NCI-H1092 (cell line): Measurements from ENCODE around the gene CAMTA1.

Experiments used
- DNase-seq: peaks from one replicate; lab custom pipeline; 2025; lab: John Stamatoyannopoulos, UW

Gene CAMTA1

GRCh38 chr1:7388141-7388487 lies 602.9 kb downstream of the CAMTA1 start:
- peak; percentile 16 for DNase-seq

GRCh38 chr1:7388488-7389185 lies 603.4 kb downstream of the CAMTA1 start:
- peak; percentile 45 for DNase-seq

DNA sequence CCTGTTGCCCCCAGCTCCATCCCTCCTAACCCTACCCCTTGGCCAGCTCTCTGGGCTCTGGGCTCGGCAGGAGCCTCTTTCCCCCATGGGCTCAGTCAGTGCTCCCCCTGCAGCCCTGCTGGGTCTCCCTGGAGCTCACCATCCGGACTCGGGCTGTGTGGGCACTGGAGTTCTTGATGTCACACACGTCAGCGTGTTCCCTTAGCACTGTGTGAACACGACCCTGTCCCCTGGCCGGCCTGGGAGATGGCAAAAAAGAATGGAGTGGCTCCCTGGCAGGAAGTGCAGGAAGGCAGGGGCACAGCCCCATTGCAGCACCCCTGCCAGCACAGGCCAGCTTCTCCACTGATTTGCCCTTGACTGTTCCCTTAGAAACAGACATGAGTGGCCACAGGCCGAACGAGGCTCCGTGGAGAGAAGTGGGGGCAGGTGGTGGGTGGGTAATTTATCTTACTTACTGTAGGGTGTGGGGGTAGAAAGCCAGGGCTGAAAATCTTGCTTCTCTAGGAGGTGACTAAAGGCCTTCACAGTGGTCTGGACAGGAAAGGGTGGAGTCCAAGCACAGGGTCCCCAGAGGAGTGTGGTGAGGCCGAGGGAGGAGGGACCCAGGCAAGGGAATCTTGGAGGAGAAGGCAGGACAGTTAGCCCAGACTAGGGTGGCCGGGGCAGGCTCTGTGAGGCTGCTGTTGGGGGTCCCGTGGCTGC lies 604.1 kb downstream of the CAMTA1 start:
- DNase-seq, result peak; percentile 73

GRCh38 chr1:7389906-7390603 lies 604.8 kb downstream of the CAMTA1 start:
- no peak for DNase-seq

GRCh38 chr1:7390604-7391000 lies 605.3 kb downstream of the CAMTA1 start:
- no peak for DNase-seq

DNA sequence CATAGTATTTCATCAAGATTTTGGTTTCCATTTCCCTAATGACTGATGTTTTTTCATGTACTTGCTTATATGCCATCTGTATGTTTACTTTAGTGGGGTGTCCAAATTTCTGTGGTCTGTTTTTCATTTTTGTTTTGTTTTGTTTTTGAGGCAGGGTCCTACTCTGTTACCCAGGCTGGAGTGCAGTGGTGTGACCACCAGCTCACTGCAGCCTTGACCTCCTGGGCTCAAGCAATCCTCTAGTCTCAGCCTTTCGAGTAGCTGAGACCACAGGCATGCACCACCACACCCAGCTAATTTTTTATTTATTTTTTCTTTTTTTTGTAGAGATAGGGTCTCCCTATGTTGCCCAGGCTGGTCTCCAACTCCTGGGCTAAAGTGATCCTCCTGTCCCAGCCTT lies 607.9 kb downstream of the CAMTA1 start:
- no peak for DNase-seq

- no peak for DNase-seq
These were observed 610.0 kb downstream of the CAMTA1 start for GRCh38 chr1:7395251-7395650.

- DNase-seq, result no peak
These were observed 613.7 kb downstream of the CAMTA1 start for GRCh38 chr1:7398982-7399381.

DNA sequence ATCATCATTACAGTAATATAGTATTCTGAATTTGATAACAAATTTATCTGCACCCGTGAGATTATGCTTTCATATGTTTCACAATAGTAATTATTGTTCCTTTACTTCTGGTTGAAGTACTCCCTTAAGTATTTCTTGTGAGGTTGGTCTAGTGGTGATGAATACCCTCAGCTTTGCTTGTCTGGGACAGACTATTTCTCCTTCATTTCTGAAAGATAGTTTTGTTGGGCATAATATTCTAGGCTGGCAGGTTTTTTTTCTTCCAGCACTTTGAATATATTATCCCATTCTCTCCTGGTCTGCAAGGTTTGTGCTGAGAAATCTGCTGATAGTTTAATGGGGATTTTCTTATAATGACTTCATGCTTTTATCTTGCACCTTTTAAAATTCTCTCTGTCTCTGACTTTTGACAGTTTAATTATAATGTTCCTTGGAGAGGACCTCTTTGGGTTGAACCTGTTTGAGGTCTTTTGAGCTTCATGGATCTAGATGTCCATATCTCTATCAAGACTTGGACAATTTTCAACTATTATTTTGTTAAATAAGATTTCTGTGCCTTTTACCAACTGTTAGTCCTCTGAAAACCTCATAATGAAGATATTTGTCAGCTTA lies 614.4 kb downstream of the CAMTA1 start:
- no peak for DNase-seq

- DNase-seq, result no peak
These were observed 615.3 kb downstream of the CAMTA1 start for GRCh38 chr1:7400566-7400965.

DNA sequence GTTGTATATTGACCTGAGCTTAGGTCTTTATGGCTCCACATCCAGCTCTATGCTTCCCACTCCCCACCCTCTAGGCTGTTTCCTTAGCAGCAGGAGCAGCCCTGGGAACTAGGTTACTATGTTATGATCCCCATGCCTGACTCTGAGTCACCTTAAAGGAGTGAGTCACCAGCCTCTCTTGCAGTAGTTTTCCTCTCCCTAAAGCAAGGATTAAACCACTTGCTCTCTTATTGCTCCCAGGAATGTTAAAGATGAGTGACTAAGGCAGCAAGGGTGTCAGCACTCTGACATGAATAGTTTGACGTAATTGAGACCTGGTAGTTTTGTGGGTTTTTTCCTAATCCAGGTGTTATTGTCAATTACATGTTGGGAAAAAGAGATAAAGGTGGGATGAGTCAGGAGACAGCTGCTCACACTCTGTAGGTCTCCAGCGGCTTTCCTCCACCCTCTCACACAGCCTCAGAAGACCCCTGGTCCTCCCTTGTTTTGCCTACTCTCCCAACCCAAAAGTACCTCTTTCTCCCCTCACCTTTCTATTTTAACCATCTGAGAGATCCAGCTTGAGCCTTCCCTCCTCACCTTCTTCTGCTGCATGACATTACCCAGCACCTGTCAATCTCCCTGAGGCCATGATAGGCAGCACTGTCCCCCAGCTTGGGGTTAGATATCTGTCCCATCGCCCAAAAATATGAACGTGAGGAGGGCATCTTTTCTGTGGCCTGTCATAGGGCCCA lies 616.7 kb downstream of the CAMTA1 start:
- DNase-seq, result no peak

DNA sequence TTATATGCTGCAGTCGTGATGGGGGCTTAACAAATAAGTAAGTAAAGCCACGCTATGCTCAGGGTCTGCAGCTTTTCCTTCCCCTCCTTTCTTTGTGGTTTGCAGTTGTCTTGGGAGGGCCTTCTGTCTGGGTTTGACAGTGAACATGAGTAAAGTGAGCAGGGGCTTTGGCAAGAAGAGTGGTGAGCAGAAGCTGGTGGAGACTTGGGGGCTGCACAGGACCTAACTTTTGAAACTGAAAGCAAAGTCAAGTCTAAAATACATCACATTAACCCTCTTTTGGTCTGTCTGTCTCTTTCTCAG lies 617.2 kb downstream of the CAMTA1 start:
- DNase-seq, result no peak

DNA sequence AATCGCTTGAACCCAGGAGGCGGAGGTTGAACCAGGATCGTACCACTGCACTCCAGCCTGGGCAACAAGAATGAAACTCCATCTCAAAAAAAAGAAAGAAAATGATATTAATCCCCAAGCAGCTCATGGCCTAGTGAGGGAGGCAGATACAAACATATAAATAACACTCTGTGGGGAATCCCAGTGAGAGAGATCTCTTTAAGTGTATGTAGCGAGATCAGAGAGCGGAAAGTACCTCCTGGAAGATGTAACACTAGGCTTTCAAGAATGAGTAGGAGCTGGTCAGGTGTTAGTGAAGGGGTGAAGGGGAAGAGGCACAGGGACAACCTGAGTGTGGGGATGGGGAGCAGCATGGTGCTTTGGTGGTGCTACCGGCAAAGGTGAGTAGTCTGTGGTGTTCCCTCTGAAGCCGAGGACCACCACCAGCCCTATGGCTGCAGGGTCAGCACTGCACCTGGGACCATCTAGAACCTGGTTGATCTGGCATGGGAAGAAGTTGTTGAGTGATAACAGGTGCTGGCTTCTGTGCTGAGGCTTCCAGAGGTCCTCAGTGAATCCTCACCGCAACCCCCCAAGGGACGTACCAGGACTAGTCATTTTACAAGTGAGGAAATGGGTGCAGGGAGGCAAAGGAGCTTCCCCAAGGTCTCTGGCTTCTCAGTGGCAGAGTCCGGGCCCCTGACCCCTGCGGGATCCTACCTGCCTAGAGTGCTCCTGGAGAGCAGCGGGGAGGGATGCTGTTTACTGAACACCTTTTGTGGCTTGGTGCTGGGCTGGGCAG lies 618.2 kb downstream of the CAMTA1 start:
- no peak for DNase-seq

GRCh38 chr1:7404046-7404742 lies 618.9 kb downstream of the CAMTA1 start:
- no peak for DNase-seq

GRCh38 chr1:7405844-7406500 lies 620.7 kb downstream of the CAMTA1 start:
- no peak for DNase-seq

DNA sequence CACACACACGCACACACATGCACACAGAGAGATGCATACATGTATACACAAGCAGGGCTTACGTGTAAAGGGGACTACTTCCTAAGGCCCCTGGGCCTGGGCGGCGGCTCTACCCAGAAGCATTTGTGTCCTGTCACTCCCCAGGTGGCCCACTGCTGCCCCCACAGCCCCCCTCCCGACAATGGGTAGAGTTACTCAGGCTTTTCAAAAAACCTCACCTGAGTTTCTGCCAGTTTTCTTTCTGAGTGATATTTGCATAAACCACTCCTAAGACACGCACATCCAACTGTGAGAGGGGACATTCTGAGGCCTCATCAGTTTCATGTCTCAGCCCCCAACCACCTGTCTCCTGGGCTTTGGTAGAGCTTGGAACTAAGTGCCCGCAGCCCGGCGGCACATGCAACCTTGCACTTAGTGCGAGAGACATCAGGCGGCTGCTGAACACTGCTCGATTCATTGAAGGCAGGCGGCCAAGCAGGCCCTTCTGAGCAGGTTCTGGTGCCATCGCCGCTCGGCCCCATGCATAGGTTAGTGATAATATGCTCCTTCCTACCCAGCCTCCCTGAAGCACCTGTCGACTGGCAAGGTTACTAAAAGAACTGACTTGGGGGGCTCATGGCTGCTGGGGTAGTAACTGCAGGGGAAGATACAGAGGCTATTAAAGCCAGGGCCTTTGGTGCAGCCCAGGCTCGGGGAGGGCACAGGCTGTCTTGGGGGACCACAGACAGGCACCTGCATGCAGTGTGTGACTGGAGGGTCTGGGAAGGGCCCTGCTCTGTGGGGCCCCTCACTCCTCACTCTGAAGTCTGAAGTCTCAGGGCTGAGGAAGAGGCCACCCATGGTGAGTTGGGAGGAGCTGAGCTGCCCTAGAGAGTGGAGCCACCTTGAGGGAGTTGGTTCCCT lies 621.6 kb downstream of the CAMTA1 start:
- DNase-seq, result no peak

- DNase-seq, result no peak
These were observed 622.3 kb downstream of the CAMTA1 start for GRCh38 chr1:7407544-7407895.

DNA sequence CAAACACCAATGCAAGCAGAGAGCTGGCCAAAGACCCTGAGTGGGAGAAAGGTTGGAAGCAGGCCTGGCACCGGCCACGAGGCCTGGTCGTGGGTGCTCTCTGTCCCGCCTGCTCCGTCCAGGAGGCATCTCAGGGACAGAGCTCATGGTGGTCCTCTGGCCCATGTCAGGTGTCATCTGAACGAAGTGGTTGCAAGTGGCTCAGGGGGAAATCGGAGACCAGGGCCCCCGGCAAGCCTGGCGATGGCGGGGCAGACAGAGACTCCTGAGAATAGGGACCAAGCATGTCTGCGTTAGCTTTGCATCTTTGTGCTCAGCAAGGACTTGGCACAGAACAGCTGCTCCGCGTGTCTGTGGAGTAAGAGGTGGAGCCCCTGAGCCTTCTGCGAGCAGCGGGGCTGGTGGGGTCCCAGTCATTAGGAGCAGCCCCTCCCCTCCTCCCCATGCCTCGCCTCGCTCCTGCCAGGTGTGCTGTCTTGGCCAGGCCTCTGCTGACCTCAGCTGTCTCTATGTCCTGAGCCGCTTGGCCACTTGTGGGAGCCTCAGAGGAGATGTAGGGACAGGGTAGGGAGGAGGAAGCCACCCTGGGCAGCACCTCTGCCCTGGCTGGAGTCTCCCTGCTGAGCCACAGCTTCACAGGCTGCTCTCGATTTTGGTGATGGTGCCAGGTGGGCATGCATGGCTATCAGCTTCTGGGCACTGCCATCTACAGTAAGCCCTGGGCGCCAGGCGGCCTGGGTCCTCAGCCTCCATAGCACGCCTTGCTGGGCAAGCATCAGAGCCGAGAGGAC lies 622.9 kb downstream of the CAMTA1 start:
- no peak for DNase-seq

- no peak for DNase-seq
These were observed 623.5 kb downstream of the CAMTA1 start for GRCh38 chr1:7408771-7409150.
